Raji (cell line): ENCODE measurements around the gene C10orf71.

Source experiments
- POLR2A ChIP-seq: IDR thresholded peaks from 2 replicates; pipeline ENCODE4 v1.6.1; 2011; ENCODE audit warnings: low read depth, low read length, control low read depth; ENCODE audit not compliant: insufficient read depth

The C10orf71 gene

DNA sequence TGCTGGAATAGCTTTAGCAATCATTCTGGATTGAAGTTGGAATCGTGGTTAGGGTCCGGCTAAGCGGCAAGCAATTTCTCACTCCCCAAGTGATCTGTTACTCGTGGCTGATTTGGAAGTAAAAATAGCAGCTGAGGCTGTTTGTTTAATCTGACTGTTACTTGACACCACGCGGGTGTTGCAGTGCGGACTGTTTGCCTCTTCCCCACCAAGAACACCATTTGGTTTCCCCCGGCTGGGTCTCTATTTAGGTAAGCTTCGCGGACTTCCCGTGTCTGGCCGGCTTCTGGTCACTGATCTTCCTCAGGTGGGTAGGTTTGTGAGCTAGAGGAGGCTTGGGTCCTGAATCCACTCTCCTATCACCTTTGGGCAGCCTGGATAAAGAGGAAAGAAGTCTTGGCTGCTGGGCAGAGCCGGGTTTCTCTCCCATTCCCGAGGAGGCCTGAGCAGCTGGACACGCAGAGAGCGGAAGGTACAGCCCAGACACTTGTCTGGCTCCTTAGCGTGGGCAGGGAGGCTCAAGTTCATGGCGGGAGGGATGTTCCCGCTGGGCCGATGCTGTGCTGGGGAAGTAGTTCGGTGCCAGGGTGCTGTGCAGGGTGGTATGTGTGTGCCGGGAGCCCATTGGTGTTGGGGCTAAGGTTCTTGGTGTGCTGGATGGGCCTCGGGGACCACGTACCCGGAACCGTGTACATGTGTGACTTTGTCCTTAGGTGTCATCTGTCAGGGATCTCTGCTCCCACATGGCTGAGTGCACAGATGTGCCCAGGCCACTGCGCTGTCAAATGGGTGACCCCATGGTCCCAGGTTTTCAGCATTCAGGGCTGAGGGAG, at the start of gene C10orf71:
C10orf71 (plus strand) TSS at position 188 of the 833 bp plus-strand sequence. CDS start 23,376 bp downstream, outside the sequence.
- TF ChIP-seq POLR2A = no peak

GRCh38 chr10:49252313-49253034, 46.5 kb upstream of the C10orf71 start:
- TF ChIP-seq POLR2A = no peak

DNA sequence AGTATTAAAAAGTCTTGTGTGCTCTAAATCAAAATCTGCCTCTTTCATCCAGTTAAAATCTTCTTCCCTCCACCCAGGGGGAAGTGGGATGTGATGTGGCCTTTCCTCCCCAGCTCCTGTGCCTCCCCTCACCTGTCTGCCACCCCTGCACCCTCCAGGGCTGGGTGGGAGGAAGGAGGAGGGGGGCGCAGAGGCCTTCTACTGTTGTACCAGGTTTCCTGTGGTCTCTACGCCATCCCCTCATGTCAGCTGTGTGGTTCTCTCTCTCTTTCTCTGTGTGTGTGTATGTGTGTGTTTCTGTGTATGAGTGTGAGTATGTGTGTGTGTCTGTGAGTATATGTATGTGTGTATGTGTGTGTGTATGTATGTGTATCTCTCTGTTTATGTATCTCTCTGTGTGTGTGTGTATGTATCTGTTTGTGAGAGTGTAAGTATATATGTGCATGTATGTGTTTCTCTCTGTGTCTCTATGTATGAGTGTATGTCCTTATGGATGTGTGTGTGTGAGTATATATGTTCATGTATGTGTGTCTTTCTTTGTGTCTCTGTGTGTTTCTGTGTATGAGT, 45.5 kb upstream of the C10orf71 start:
- no peak for TF ChIP-seq POLR2A

DNA sequence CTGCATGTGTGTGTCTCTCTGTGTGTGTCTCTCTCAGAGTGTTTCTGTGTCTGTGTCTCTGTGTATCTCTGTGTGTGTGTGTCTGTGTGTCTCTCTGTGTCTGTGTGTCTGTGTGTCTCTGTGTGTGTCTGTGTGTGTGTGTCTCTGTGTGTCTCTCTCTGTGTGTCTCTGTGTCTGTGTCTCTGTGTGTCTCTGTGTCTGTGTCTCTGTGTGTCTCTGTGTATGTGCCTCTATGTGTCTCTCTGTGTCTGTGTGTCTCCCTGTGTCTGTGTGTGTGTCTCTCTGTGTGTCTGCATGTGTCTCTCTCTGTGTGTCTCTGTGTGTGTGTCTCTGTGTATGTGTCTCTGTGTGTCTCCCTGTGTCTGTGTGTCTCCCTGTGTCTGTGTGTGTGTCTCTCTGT, 44.8 kb upstream of the C10orf71 start:
- no peak for TF ChIP-seq POLR2A

- TF ChIP-seq POLR2A = no peak
Observed at GRCh38 chr10:49254556-49255318, 44.2 kb upstream of the C10orf71 start.

DNA sequence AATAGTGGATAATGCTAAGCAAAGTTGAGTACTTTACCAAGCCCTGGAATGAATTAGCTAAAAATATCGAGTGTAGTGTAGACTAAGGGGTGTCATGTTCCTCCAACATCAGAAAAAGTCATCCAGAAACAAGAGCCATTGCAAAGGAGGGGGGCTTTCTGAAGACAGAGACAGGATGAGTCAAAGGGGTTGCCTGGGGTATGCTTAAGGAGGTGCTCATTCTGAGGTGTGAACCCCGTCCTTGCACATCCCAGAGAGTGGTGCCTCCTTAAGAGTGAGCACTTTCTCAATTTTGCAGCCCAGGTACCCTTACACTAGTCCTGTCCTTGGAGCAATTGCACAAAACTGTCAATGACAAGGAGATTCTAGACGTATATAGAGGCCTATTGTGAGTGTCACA, 43.1 kb upstream of the C10orf71 start:
- TF ChIP-seq POLR2A = no peak

DNA sequence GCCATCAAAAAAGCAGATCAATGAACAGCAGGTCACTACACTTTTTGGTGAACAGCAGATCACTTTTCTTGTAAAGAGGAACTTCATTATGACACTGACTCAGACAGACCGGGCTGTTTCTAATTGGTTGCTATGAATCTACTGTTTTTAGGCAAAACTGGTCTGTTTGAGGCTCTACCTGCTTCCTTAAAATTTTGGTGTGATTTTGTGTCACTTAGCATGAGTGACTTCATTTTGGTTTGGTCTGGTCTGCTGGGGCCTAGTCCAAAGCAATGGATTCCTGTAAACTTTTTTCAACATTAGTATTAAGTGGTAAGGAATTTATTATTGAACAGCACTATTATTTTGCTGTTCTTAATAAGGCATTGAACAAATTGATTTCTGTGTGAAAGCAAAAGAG, 41.8 kb upstream of the C10orf71 start:
- TF ChIP-seq POLR2A = no peak

GRCh38 chr10:49257626-49258349, 41.2 kb upstream of the C10orf71 start:
- TF ChIP-seq POLR2A = no peak

DNA sequence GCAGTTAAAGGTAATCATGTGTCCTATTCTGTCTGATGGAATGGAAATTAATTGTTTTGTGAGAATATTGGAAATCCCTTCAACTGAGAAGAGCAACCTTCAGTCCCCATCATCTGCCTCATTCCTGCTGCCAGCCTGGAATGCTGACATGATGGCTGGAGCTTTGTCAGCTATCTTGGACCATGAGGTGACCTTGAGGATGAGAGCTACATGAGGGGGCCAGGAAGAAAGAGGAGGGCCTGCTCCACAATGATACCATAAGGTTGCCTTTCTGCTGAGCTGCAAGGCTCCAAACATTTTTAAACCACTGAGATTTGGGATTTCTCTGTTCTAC, 40.7 kb upstream of the C10orf71 start:
- no peak for TF ChIP-seq POLR2A

GRCh38 chr10:49260644-49261296, 38.2 kb upstream of the C10orf71 start:
- no peak for TF ChIP-seq POLR2A

GRCh38 chr10:49263591-49263990, 35.4 kb upstream of the C10orf71 start:
- no peak for TF ChIP-seq POLR2A

DNA sequence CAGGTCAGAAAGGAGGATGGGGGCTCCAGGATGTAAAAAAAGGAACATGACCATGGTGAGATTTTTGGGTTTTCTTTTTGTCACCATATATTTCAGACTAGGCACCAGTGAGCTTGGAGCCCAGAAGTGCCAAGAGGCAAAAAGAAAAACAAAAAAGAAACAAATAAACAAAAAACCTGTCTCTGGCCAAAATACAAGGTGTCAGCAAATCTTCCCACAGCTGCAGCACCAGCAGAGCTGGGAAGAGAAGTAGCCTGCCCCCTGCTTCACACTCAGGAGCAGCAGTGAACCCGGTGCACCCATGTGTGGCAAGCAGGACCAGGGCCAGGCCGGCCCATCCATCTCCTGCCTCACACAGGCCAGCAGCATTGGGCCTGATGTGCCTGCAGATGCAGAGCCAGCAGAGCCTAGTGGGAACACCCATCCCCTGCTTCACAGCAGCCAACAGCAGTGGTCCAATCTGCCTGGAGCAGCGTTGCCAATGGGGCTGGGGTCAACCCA, 34.7 kb upstream of the C10orf71 start:
- no peak for TF ChIP-seq POLR2A

DNA sequence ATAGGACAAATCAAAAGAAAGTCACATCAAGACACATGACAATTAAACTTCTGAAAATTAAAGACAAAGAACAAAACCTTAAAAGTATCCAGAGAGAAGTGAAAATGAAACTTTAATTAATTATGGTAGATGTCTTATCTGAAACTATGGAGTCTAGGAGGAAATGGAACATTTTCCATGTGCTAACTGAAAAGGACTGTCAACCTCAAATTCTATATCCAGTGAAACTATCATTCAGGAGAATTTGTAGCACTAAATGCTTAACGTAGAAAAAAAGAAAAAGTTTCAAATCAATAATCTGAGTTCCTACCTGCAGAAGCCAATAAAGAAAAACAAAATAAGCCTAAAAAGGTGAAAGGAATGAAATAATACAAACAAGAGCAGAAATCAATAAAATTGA, 33.1 kb upstream of the C10orf71 start:
- TF ChIP-seq POLR2A = no peak

- no peak for TF ChIP-seq POLR2A
Observed at GRCh38 chr10:49268185-49268584, 30.8 kb upstream of the C10orf71 start.
